ENCODE measurements around the gene MT1HL1.

GRCh38 chr1:237032029-237032428, 27.8 kb upstream of the MT1HL1 start:
- TF ChIP-seq CHD1 (IDR thresholded peaks at IDR 0.05; ENCODE audit: low read depth, low read length) = no peak
- no peak for TF ChIP-seq CTCF (conservative IDR thresholded peaks at IDR 0.05; ENCODE audit: low read depth, low read length)
- no peak for TF ChIP-seq BHLHE40 (IDR thresholded peaks at IDR 0.05; ENCODE audit: low read depth, low read length)
- no peak for TF ChIP-seq POLR2A (IDR thresholded peaks at IDR 0.05; ENCODE audit: low read depth, low read length)
- TF ChIP-seq ELK1 (IDR thresholded peaks at IDR 0.05; ENCODE audit: borderline replicate concordance, low read depth, low read length) = no peak
- no peak for TF ChIP-seq RAD21 (IDR thresholded peaks at IDR 0.05; ENCODE audit: low read length)
- no peak for TF ChIP-seq RFX5 (IDR thresholded peaks at IDR 0.05; ENCODE audit: low read depth, low read length)
- TF ChIP-seq USF2 (IDR thresholded peaks at IDR 0.05; ENCODE audit: low read depth, low read length) = no peak

All from IMR-90 (cell line).